ENCODE data around the gene SLC25A45. TPM values are rescaled to one million over a fixed set of nuclear protein-coding genes. Genes with fewer than 3 reads are reported as not detected.
A peak's percentile ranks its signal among the peaks of the same experiment; 100 is the strongest.

Gene SLC25A45
- total RNA-seq, 4 donors from 2014 or later: 3.9 to 6.2 (median 4.7) TPM

DNA sequence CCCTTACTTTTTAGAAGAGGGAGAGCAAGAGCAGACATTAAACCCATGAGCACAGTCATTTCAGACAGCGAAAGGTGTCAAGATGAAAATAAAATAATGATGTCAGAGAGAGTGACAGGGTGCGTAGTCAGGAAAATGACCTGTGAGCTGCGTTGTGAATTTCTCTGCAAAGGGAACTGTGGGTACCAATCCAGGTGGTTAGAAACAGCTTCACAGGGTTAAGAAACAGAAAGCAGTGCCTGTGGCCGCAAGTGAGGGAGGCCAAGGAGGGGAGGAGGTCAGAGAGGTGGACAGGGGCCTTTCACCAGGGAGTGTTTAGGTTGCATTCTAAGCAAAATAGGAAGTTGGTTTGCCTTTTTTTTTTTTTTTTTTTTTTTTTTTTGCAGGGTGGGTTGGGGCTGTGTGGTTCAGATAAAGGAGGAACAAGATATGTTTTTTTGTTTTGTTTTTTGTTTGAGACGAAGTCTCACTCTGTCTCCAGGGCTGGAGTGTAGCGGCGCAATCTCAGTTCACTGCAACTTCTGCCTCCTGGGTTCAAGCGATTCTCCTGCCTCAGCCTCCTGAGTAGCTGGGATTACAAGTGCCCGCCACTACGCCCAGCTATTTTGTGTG is 20.0 kb downstream of the SLC25A45 start:
- TF ChIP-seq, protein P1, sequence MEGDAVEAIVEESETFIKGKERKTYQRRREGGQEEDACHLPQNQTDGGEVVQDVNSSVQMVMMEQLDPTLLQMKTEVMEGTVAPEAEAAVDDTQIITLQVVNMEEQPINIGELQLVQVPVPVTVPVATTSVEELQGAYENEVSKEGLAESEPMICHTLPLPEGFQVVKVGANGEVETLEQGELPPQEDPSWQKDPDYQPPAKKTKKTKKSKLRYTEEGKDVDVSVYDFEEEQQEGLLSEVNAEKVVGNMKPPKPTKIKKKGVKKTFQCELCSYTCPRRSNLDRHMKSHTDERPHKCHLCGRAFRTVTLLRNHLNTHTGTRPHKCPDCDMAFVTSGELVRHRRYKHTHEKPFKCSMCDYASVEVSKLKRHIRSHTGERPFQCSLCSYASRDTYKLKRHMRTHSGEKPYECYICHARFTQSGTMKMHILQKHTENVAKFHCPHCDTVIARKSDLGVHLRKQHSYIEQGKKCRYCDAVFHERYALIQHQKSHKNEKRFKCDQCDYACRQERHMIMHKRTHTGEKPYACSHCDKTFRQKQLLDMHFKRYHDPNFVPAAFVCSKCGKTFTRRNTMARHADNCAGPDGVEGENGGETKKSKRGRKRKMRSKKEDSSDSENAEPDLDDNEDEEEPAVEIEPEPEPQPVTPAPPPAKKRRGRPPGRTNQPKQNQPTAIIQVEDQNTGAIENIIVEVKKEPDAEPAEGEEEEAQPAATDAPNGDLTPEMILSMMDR (IDR thresholded peaks at IDR 0.05): no peak
- TF ChIP-seq POLR2A (IDR thresholded peaks at IDR 0.05): no peak
- no peak for TF ChIP-seq POLR2AphosphoS5 (IDR thresholded peaks at IDR 0.05)
- TF ChIP-seq EP300 (IDR thresholded peaks at IDR 0.05): no peak
- Histone ChIP-seq H3K9me3 (no peaks in the 10 kb centered on the region), H3K36me3 (no peaks in the 10 kb centered on the region), H3K27ac (no peak overlapping the region), H3K4me1 (peaks cover 9% of the 10 kb centered on the region), H3K4me3 (no peak overlapping the region), H3K27me3 (no peaks in the 10 kb centered on the region)
- no peak for DNase-seq (ENCODE audit: low spot score in 2 of 2)
- 81% methylated on average over 10 of the region's 10 CpGs for WGBS

DNA sequence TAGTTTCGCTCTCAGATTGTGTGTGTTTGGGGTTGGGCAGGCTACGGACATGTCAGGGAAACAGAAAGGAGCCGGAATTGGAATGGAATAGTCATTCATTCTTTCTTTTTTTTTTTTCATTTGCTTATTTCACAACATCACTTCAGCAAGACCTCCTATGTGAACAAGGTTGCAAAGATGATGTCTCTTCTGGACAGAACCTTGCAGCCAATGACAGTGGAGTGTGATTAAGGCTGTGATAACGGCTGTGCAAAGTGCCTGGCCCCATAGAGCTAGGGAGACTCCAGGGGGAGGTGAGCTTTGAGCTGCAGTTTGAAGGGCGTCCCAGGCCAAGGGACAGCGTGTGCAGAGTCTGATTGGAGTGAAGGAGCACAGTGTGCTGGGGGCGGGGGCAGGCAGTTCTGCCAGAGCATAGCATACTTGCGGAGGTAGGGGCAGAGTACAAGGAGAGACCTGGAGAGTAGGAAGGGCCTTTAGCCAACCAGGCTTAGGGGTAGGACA is 24.5 kb downstream of the SLC25A45 start:
- H3K4me1 ChIP-seq: peaks cover 24% of the 10 kb centered on the region
- no peak overlapping the region for H3K27ac ChIP-seq
- WGBS: 89% methylated on average over 8 of the region's 8 CpGs
- H3K9me3 ChIP-seq: no peaks in the 10 kb centered on the region
- TF ChIP-seq POLR2AphosphoS5 (IDR thresholded peaks at IDR 0.05): no peak
- TF ChIP-seq, protein P1 (IDR thresholded peaks at IDR 0.05): no peak
- TF ChIP-seq POLR2A (IDR thresholded peaks at IDR 0.05): no peak
- TF ChIP-seq EP300 (IDR thresholded peaks at IDR 0.05): no peak
- H3K27me3 ChIP-seq: peaks cover 8% of the 10 kb centered on the region
- no peak overlapping the region for H3K4me3 ChIP-seq
- H3K36me3 ChIP-seq: no peaks in the 10 kb centered on the region
- DNase-seq (ENCODE audit: low spot score in 2 of 2): no peak

DNA sequence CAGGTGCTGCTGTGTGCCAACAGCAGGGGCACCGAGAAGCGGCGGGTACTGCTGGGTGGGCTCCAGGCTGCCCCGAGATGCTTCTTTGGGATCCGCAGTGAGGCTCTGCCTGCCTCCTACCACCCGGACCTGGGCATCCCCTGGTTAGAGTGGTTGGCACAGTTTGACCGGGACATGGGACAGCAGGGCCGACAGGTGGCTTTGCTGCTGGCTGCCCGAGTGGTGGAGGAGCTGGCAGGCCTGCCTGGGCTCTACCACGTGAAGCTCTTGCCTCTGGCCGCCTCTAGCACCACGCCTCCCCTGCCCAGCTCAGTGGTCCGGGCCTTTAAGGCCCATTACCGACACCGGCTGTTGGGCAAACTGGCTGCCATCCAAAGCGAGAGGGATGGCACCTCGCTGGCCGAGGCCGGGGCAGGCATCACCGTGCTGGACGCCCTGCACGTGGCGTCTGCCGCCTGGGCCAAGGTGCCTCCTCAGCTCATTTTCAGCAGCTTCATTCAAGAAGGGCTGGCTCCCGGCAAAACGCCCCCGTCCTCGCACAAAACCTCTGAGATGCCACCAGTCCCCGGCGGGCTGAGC is 26.0 kb downstream of the SLC25A45 start:
- H3K27ac ChIP-seq: no peak overlapping the region
- no peaks in the 10 kb centered on the region for H3K9me3 ChIP-seq
- DNase-seq (ENCODE audit: low spot score in 2 of 2): no peak
- H3K36me3 ChIP-seq: peaks cover 11% of the 10 kb centered on the region
- H3K4me3 ChIP-seq: no peak overlapping the region
- H3K27me3 ChIP-seq: peaks cover 8% of the 10 kb centered on the region
- WGBS: 82% methylated on average over 23 of the region's 30 CpGs
- TF ChIP-seq POLR2AphosphoS5 (IDR thresholded peaks at IDR 0.05): no peak
- peaks cover 24% of the 10 kb centered on the region for H3K4me1 ChIP-seq

DNA sequence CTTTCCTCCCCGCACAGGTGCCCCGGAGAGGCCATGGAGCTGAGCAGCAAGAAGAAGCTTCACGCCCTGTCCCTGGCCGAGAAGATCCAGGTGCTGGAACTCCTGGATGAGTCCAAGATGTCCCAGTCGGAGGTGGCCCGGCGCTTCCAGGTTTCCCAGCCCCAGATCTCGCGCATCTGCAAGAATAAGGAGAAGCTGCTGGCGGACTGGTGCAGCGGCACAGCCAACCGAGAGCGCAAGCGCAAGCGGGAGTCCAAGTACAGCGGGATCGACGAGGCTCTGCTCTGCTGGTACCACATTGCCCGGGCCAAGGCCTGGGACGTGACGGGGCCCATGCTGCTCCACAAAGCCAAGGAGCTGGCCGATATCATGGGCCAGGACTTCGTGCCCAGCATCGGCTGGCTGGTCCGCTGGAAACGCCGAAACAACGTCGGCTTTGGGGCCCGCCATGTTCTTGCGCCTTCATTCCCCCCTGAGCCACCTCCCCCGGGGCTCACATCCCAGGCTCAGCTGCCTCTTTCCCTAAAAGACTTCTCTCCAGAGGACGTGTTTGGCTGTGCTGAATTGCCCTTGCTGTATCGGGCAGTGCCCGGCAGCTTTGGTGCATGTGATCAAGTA is 26.6 kb downstream of the SLC25A45 start:
- no peak for TF ChIP-seq EP300 (IDR thresholded peaks at IDR 0.05)
- no peak for TF ChIP-seq POLR2A (IDR thresholded peaks at IDR 0.05)
- TF ChIP-seq POLR2AphosphoS5 (IDR thresholded peaks at IDR 0.05): no peak
- Histone ChIP-seq H3K9me3 (no peaks in the 10 kb centered on the region), H3K36me3 (peaks cover 17% of the 10 kb centered on the region), H3K4me1 (peaks cover 24% of the 10 kb centered on the region), H3K4me3 (peak overlapping the region; percentile 80), H3K27me3 (peaks cover 8% of the 10 kb centered on the region), H3K27ac (no peak overlapping the region)
- WGBS: 44% methylated on average over 20 of the region's 35 CpGs
- peak in 1 of 2 donors; percentile 69 for DNase-seq (ENCODE audit: low spot score in 2 of 2)

DNA sequence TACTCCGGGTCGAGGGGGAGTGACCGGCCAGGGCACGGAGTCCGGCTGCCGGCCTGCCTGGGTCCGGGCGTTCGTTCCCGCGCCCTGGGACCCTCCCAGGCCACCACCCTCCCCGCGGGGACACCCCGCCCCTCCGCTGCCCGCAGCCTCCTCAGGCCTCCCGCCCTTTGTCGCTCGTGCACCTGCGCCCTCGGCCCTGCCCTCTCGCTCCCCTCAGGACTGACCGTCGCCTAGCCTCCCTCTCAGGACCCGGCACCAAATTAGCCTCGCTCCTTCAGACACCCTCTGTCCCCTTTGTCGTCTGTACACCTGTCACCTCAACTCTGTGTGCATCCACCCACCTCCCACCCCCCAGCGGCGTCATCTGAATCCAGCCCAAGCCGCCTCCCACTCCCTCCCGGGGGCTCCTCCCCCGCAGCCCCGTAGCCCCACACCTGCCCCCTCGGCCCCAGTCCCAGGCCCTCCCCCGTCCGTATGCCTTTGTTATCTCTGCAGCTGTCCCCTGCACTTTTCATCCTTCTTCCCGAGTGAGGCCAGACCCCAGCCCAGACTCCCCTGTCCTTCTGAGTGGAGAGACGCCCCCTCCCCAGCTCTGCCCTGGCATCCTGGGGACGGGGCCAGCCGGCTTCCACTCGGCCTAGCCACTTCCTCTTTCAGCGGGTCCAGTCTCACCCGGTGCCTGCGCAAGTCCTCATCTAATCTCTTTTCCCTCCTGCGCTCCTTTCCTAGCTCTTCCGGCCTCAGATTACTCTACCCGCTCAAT is 27.3 kb downstream of the SLC25A45 start:
- peaks cover 24% of the 10 kb centered on the region for H3K4me1 ChIP-seq
- TF ChIP-seq, protein P1 (IDR thresholded peaks at IDR 0.05): no peak
- TF ChIP-seq EP300 (IDR thresholded peaks at IDR 0.05) (no peak), POLR2A (IDR thresholded peaks at IDR 0.05) (no peak), POLR2AphosphoS5 (IDR thresholded peaks at IDR 0.05) (no peak)
- H3K27me3 ChIP-seq: peaks cover 8% of the 10 kb centered on the region
- 1% methylated on average over 31 of the region's 47 CpGs for WGBS
- H3K27ac ChIP-seq: no peak overlapping the region
- H3K4me3 ChIP-seq: peak overlapping the region; percentile 80
- H3K36me3 ChIP-seq: peaks cover 24% of the 10 kb centered on the region
- H3K9me3 ChIP-seq: no peaks in the 10 kb centered on the region
- DNase-seq (ENCODE audit: low spot score in 2 of 2): peak in 1 of 2 donors; percentile 71

Data from suprapubic skin (tissue), 4 donors.